SH-SY5Y (cell line): ENCODE data around the gene ZNF157.

ENCODE experiments used
- GATA2 ChIP-seq: IDR thresholded peaks from 2 replicates; pipeline ENCODE4 v1.6.1; 2011; ENCODE audit warnings: mild to moderate bottlenecking, low read depth, low read length
- GATA3 ChIP-seq: IDR thresholded peaks from 2 replicates; pipeline ENCODE4 v1.6.1; 2011; ENCODE audit warnings: low read depth, mild to moderate bottlenecking, low read length, moderate library complexity

- TF ChIP-seq GATA3, result no peak
- no peak for TF ChIP-seq GATA2
Measured at GRCh38 chrX:47384502-47384901, 14.1 kb downstream of the ZNF157 start.
